A172 (cell line): ENCODE results near the gene TFDP2. TPM values are rescaled to one million over a fixed set of nuclear protein-coding genes. Genes with fewer than 3 reads are reported as not detected.
A peak's percentile ranks its signal among the peaks of the same experiment; 100 is the strongest.

ENCODE experiments used
- DNase-seq: peaks from one replicate; pipeline ENCODE4 v3.0.0-alpha.2; 2015; ENCODE audit warnings: low spot score
- total RNA-seq: library from RNA; depleted of rRNA; stranded (reverse); fragments of >200 nt; shearing (Covaris generic); gene quantifications from 2 replicates; pipeline ENCODE4 v1.2.3, GENCODE V29; 2014

Gene TFDP2
- total RNA-seq, 1 experiment from 2014 or later = 76.4 TPM

DNA sequence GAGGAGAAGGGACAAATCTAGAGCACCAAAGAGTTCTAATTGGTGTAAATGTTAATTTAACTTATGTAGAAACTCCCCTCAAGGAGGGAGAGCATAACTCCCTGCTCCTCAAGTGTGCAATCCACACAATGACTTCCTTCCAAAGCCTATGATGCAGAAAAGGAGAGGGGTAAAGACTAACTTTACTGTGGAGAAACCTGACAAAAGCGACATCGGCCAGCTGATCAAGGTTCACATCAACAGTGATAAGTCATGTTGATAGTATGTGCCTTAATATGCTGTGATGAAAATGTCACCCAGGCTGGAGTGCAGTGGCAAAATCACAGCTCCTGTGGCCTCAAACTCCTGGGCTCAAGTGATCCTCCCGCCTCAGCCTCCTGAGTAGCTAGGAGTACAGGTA lies 76.5 kb downstream of the TFDP2 start:
- DNase-seq = no peak

- DNase-seq = no peak
These were observed 83.4 kb downstream of the TFDP2 start for GRCh38 chr3:142065932-142066331.

- no peak for DNase-seq
These were observed 84.0 kb downstream of the TFDP2 start for GRCh38 chr3:142065344-142065743.

GRCh38 chr3:142064454-142064853 lies 84.9 kb downstream of the TFDP2 start:
- DNase-seq = no peak

GRCh38 chr3:142057331-142057725 lies 92.0 kb downstream of the TFDP2 start:
- no peak for DNase-seq

- no peak for DNase-seq
These were observed 92.6 kb downstream of the TFDP2 start for GRCh38 chr3:142056656-142057330.

GRCh38 chr3:142053835-142054234 lies 95.5 kb downstream of the TFDP2 start:
- no peak for DNase-seq

GRCh38 chr3:142053244-142053643 lies 96.1 kb downstream of the TFDP2 start:
- peak; percentile 3 for DNase-seq

DNA sequence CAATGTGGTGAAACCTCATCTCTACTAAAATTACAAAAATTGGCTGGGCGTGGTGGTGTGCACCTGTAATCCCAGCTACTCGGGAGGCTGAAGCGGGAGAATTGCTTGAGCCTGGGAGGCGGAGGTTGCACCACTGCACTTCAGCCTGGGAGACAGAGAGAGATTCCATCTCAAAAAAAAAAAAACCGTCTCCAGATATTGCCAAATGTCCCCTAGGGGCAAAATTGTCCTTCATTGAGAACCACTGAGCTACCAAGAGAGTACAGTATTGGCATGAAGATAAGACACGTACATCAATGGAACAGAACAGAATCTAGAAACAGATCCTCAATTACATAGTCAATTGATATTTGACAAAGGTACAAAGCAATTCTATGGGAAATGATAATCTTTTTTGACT lies 98.0 kb downstream of the TFDP2 start:
- no peak for DNase-seq

GRCh38 chr3:142047021-142047369 lies 102.3 kb downstream of the TFDP2 start:
- no peak for DNase-seq

DNA sequence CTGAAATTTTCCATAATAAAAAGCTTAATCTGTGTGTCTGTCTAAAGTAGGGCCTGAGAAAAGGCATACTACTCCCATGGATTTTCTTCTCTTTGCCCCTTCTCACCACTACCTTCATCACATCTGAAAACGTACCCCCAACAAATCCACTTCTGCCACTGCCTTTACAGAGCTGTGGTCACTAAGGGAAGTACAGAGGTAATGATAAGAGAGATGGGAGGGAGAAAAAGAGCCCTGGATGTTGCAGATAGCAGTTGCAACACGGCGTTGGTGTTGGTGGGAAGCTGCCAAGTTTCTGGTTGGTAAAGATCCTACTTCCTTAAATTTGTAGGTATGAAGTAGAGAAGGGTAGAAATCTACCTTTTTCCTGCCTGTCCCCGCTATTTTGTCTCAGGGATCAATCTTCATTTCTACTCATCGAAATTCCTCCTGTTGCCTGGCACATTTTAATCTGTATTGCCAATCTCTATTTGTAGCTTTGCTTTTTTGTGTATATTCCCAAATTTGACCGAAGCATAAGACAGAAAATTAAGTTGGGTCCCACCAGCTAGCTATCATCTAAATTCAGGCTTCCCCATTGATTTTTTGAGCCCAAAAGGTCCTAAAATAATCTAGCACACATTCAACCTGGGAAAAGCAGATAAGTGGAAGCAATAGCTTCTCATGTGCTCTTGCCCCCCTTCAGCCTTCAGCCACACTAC lies 102.9 kb downstream of the TFDP2 start:
- no peak for DNase-seq

DNA sequence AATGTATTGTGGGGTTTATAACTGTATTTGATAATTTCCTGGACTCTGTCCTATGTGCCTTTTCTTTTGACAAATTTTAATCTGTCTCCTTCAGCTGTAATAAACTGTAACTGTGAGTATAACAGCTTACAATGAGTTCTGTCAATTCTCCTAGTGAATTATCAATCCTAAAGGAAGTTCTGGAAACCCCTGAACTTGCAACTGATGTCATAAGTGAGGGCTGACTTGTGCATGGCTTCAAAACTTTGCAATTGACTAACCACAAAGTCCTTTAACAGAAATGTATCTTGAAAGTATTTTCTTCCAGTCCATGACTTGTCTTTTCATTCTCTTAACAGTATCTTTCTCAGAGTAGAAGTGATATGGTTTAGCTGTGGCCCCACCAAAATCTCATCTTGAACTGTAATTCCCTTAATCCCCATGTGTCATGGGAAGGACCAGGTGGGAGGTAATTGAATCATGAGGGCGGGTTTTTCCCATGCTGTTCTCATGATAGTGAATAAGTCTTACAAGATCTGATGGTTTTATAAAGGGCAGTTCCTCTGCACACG lies 108.3 kb downstream of the TFDP2 start:
- DNase-seq = no peak

DNA sequence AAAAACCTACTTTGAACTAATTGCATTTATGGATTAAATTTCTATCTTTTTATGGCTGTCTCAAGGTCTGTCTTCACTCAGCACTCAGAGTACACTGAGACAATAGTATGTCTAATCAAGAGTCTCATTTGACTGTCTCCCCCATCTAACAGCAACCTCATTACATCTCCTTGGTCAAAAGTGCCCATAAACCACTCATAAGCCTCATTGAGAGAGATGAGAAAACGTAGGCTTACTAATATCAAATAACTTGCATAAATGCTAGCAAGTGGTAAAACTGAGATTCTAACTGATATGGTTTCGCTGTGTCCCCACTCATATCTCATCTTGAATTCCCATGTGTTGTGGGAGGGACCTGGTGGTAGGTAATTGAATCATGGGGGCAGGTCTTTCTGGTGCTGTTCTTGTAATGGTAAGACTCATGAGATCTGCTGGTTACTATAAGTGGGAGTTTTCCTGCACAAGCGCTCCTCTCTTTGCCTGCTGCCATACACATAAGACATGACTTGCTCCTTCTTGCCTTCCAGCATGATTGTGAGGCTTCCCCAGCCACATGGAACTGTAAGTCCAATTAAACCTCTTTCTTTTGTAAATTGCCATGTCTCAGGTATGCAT lies 113.9 kb downstream of the TFDP2 start:
- DNase-seq = no peak

DNA sequence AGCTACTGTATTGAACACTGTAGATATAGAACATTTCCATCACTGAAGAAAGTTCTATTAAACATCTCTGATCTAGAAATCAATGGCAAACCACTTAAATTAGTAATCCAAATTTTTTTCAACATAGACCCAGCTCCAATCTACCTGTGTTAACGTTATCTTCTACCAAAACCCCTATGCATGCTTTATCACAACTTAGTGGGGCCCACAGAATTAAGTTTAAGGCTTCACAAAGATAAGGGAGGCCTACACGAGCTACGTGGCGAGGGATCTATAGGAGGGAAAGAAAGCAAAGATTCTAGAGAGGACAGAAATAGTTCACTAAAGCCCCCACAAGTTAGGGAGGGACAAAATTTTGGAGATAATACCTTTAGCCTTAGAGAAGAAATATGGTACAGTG lies 116.1 kb downstream of the TFDP2 start:
- DNase-seq = no peak

DNA sequence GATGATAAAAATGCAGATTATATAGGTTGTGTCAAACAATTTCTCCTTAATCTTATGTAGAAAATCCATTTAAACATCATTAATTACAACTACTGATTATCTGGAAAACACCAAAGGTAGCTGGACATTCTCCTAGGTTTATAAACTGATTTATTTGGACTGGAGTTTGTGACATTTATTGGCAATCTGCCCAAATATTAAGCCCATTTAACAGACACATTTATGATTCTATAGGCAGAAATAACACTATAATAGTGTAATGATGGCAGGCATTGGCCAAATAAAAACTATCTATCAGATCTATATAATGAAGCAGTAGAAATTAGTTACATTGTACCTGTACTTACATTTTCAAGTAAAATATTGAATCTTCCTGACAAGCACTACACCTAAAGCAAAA lies 117.8 kb downstream of the TFDP2 start:
- DNase-seq = no peak

DNA sequence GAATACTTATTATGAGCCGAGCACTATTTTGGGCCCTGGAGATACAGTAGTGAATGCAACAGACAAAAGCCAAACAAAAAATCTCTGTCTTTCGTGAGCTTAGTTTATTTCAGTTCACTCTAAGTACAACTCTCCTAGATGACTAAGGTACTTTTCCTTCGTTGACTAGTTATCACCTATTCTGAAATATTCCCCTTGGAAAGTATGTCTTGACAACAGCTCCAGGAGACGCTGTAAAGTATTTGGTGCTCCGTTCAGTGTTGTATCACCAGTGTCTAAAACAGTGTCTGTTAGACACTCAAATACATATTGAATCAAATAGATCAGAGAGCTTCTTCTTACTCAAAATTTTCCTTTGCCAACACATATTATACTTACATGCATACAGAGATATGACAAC lies 119.6 kb downstream of the TFDP2 start:
- DNase-seq = no peak

GRCh38 chr3:142029052-142029642 lies 120.2 kb downstream of the TFDP2 start:
- DNase-seq = no peak

- DNase-seq = peak; percentile 79
These were observed 121.0 kb downstream of the TFDP2 start for GRCh38 chr3:142028243-142028777.

DNA sequence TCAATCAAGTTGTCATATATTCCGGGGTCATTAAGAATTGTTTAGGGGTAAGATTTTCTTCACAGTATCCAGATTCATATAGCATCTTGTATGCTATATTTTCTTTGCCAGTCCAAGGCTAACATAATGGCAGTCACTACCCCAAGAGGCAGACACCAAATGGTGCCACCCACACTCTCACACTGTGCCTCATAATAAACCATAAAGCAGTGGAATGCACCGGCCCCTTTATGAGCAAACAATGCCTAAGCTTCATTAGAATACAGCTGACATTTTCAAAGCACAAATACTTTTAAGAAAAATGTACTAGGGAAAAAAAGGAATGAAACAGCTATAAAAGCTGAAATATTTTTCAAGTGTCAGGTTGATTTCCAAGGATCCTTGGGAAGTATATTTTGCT lies 121.6 kb downstream of the TFDP2 start:
- DNase-seq = peak; percentile 33

- no peak for DNase-seq
These were observed 122.0 kb downstream of the TFDP2 start for GRCh38 chr3:142027300-142027699.

DNA sequence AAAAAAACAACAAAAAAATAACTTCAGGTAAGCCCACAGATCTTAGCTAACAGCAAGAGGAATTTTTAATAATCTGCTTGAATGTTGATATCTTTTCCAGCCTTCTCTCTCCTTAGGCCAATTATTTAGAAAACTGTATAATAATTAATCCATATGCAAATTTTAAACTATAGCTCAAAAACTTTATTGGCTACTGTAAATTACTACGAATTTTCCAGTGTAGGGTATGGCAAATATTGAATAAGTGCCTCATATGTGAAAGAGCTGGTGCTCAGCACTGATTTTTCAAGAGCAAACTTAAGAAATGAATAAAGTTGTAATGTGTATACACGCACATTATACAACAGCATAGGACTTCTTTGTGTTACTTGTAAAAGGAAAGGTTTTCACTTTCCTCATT lies 123.0 kb downstream of the TFDP2 start:
- DNase-seq = no peak

- DNase-seq = no peak
These were observed 127.0 kb downstream of the TFDP2 start for GRCh38 chr3:142022381-142022780.
